CD14-positive monocyte (primary cell): ENCODE results near the gene LAMB2. TPM values are rescaled to one million over a fixed set of nuclear protein-coding genes. Genes with fewer than 3 reads are reported as not detected.
A peak's percentile ranks its signal among the peaks of the same experiment; 100 is the strongest.

Experiments
- DNase-seq, 3 donors: peaks; one replicate each; pipeline ENCODE4 v3.0.0-alpha.2; 2011 to 2022
- H2AFZ ChIP-seq: 2 replicates; pipeline ENCODE4 v1.6.0; 2012; ENCODE audit warnings: mild to moderate bottlenecking, low read depth, low read length, inconsistent platforms; ENCODE audit not compliant: insufficient read depth, poor library complexity, severe bottlenecking
- H3K27ac ChIP-seq, 2 donors: 1 replicate in 1 of 2; 2 replicates in 1 of 2; pipeline ENCODE4 v1.5.1; 2012 to 2013; ENCODE audit warnings: low read length in 2 of 2, control low read depth in 1 of 2, inconsistent platforms in 1 of 2, low read depth in 1 of 2, mild to moderate bottlenecking in 1 of 2
- H3K27me3 ChIP-seq, 2 donors: one replicate each; pipeline versions ENCODE4 v1.6.0 to v1.6.1; 2011 to 2013; ENCODE audit warnings: low read length in 2 of 2; ENCODE audit not compliant: control insufficient read depth in 2 of 2, insufficient read depth in 2 of 2
- H3K36me3 ChIP-seq, 2 donors: replicated peaks in 1 of 2; 1 replicate in 1 of 2; 2 replicates in 1 of 2; pipeline versions ENCODE4 v1.5.1 to v1.6.1; 2012 to 2013; ENCODE audit warnings: low read length in 2 of 2, control low read depth in 1 of 2, inconsistent platforms in 1 of 2, mild to moderate bottlenecking in 1 of 2; ENCODE audit not compliant: insufficient read depth in 2 of 2, control insufficient read depth in 1 of 2
- H3K4me1 ChIP-seq, 2 donors: 1 replicate in 1 of 2; 2 replicates in 1 of 2; pipeline versions ENCODE4 v1.5.1 to v1.6.1; 2012 to 2013; ENCODE audit warnings: low read length in 2 of 2, control low read depth in 1 of 2, inconsistent platforms in 1 of 2, mild to moderate bottlenecking in 1 of 2, moderate library complexity in 1 of 2; ENCODE audit not compliant: insufficient read depth in 2 of 2, control insufficient read depth in 1 of 2
- H3K4me2 ChIP-seq: replicated peaks from 2 replicates; pipeline ENCODE3; 2012; ENCODE audit warnings: low read length, moderate library complexity, mild to moderate bottlenecking; ENCODE audit not compliant: poor library complexity, severe bottlenecking; ENCODE audit errors: extremely low read depth
- H3K4me3 ChIP-seq, 3 experiments: fragments of 200-600 bp in 1 of 3; sonication (generic) in 1 of 3; replicated peaks in 1 of 3; 1 replicate in 2 of 3; 2 replicates in 1 of 3; pipeline ENCODE4 v1.5.1; 2011 to 2013; ENCODE audit warnings: low read length in 3 of 3, mild to moderate bottlenecking in 3 of 3, control low read depth in 2 of 3, low read depth in 2 of 3, inconsistent platforms in 1 of 3, moderate library complexity in 1 of 3
- H3K79me2 ChIP-seq: 2 replicates; pipeline ENCODE4 v1.6.0; 2012; ENCODE audit warnings: mild to moderate bottlenecking, control low read depth, inconsistent platforms, low read length, moderate library complexity; ENCODE audit not compliant: insufficient read depth
- H3K9ac ChIP-seq: 2 replicates; pipeline ENCODE4 v1.6.0; 2017; ENCODE audit warnings: low read length, mild to moderate bottlenecking; ENCODE audit not compliant: insufficient read depth, poor library complexity, severe bottlenecking
- H3K9me3 ChIP-seq, 2 donors: replicated peaks in 1 of 2; 1 replicate in 1 of 2; 2 replicates in 1 of 2; pipeline versions ENCODE4 v1.5.1 to v1.6.1; 2012 to 2013; ENCODE audit warnings: low read length in 2 of 2, control low read depth in 1 of 2; ENCODE audit not compliant: control insufficient read depth in 1 of 2, insufficient read depth in 1 of 2
- H4K20me1 ChIP-seq: 2 replicates; pipeline ENCODE4 v1.6.0; 2012; ENCODE audit warnings: mild to moderate bottlenecking, low read length, control low read depth, moderate library complexity; ENCODE audit not compliant: insufficient read depth
- H3K27ac Mint-ChIP-seq, 7 donors: one replicate each; pipeline ENCODE4 v1.8.0; 2020; ENCODE audit warnings: mild to moderate bottlenecking in 7 of 7, mixed read lengths in 7 of 7, moderate library complexity in 6 of 7, inconsistent platforms in 2 of 7
- H3K27me3 Mint-ChIP-seq, 3 donors: one replicate each; pipeline ENCODE4 v1.8.0; 2021 to 2022; ENCODE audit warnings: low read depth in 3 of 3, mild to moderate bottlenecking in 3 of 3, mixed read lengths in 3 of 3, moderate library complexity in 3 of 3, inconsistent platforms in 1 of 3
- H3K36me3 Mint-ChIP-seq, 2 donors: one replicate each; pipeline ENCODE4 v1.8.0; 2020; ENCODE audit warnings: mixed read lengths in 2 of 2, inconsistent platforms in 1 of 2, mild to moderate bottlenecking in 1 of 2
- H3K4me1 Mint-ChIP-seq: one replicate; pipeline ENCODE4 v1.8.0; 2020; ENCODE audit warnings: mild to moderate bottlenecking, mixed read lengths
- H3K4me3 Mint-ChIP-seq, 2 donors: one replicate each; pipeline ENCODE4 v1.8.0; 2020; ENCODE audit warnings: mild to moderate bottlenecking in 2 of 2, mixed read lengths in 2 of 2, moderate library complexity in 1 of 2
- H3K9me3 Mint-ChIP-seq, 7 donors: one replicate each; pipeline ENCODE4 v1.8.0; 2020 to 2022; ENCODE audit warnings: mixed read lengths in 7 of 7, mild to moderate bottlenecking in 6 of 7, moderate library complexity in 6 of 7, inconsistent platforms in 2 of 7
- WGBS: methylation state at CpG from one replicate; pipeline ENCODE4 v1.1.5; 2013; ENCODE audit warnings: missing lambda C conversion rate; ENCODE audit not compliant: insufficient coverage; 5-methylcytosine and 5-hydroxymethylcytosine counted together
- intact Hi-C, 2 donors: fragments of 100-400 bp; cut with micrococcal nuclease; formaldehyde crosslinking; loops; one replicate each; pipeline versions ENCODE4 v1.15.0 to v1.15.1; 2023
- polyA plus RNA-seq, 3 donors: library from polyadenylated mRNA; depleted of rRNA in 1 of 3; unstranded in 2 of 3; stranded (reverse) in 1 of 3; fragments of 300-500 nt in 2 of 3; fragments of >200 nt in 1 of 3; fragmentation: Illumina TruSeq in 2 of 3; gene quantifications; 1 replicate in 2 of 3; 2 replicates in 1 of 3; pipeline ENCODE4 v1.2.3, GENCODE V29; 2012 to 2021
- TF ChIP-seq, protein P1 (sequence below): fragments of 200-600 bp; IDR thresholded peaks from one replicate; pipeline ENCODE4 v1.8.0; 2022; ENCODE audit warnings: antibody characterized with exemption, mild to moderate bottlenecking

Gene LAMB2
- polyA plus RNA-seq, 3 donors: 4.0 to 59.3 (median 7.6) TPM

- intact Hi-C loops: loop anchor here (5.0 to 10.0 kb wide), 2 partner anchors 163 to 171 kb away; partner anchors contain the start of gene P4HTM (in 1 of the 2)
- peaks cover 8% of the 10 kb centered on the region for H3K79me2 ChIP-seq
- peaks cover 18% of the 10 kb centered on the region for H4K20me1 ChIP-seq
- peaks cover 4 to 14% of the 10 kb centered on the region in 2 donors for H3K36me3 ChIP-seq
- no peak overlapping the region for H3K27ac ChIP-seq
- no peak overlapping the region for H3K4me3 ChIP-seq
- DNase-seq: peak; percentile 33 to 49 (median 44)
- Mint-ChIP-seq H3K9me3 (no peaks in the 10 kb centered on the region), H3K36me3 (peaks cover 10 to 23% of the 10 kb centered on the region in 2 donors), H3K4me1 (peaks cover 12% of the 10 kb centered on the region), H3K27ac (peak overlapping the region in 1 of 7 donors; percentile 21), H3K4me3 (no peak overlapping the region), H3K27me3 (peaks cover 0 to 4% (median 3%) of the 10 kb centered on the region in 3 donors)
- H3K9me3 ChIP-seq: no peaks in the 10 kb centered on the region
- H3K4me1 ChIP-seq: peaks cover 10 to 18% of the 10 kb centered on the region in 2 donors
- no CpG with 5 or more reads among the region's 5 CpGs for WGBS
- no peak overlapping the region for H2AFZ ChIP-seq
- TF ChIP-seq, protein P1, sequence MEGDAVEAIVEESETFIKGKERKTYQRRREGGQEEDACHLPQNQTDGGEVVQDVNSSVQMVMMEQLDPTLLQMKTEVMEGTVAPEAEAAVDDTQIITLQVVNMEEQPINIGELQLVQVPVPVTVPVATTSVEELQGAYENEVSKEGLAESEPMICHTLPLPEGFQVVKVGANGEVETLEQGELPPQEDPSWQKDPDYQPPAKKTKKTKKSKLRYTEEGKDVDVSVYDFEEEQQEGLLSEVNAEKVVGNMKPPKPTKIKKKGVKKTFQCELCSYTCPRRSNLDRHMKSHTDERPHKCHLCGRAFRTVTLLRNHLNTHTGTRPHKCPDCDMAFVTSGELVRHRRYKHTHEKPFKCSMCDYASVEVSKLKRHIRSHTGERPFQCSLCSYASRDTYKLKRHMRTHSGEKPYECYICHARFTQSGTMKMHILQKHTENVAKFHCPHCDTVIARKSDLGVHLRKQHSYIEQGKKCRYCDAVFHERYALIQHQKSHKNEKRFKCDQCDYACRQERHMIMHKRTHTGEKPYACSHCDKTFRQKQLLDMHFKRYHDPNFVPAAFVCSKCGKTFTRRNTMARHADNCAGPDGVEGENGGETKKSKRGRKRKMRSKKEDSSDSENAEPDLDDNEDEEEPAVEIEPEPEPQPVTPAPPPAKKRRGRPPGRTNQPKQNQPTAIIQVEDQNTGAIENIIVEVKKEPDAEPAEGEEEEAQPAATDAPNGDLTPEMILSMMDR: peak; percentile 66
- H3K27me3 ChIP-seq: no peaks in the 10 kb centered on the region
- H3K9ac ChIP-seq: no peak overlapping the region
- no peak overlapping the region for H3K4me2 ChIP-seq
Observed at GRCh38 chr3:49158103-49158709, 25.4 kb upstream of the LAMB2 start.

DNA sequence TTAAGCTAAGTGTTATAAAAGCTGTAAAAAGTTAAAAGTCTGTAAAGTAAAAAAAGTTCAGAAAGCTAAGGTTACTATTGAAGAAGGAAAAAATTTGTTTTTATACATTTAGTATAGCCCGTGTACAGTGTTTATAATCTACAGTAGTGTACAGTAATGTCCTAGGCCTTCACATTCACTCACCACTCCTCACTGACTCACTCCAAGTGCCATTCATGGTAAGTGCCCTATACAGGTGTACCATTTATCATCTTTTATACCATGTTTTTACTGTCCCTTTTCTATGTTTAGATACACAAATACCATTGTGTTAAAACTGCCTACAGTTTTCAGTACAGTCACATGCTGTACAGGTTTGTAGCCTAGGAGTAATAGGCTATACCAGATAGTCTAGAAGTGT, 24.4 kb upstream of the LAMB2 start:
- peaks cover 8% of the 10 kb centered on the region for H3K79me2 ChIP-seq
- H3K27me3 ChIP-seq: no peaks in the 10 kb centered on the region
- peaks cover 10% of the 10 kb centered on the region for H3K4me1 Mint-ChIP-seq
- TF ChIP-seq, protein P1: no peak
- no CpG with 5 or more reads among the region's 1 CpG for WGBS
- H3K27me3 Mint-ChIP-seq: peaks cover 0 to 5% (median 3%) of the 10 kb centered on the region in 3 donors
- no peak overlapping the region for H3K4me3 ChIP-seq
- intact Hi-C loops: loop anchor here (5.0 to 10.0 kb wide), 2 partner anchors 162 to 170 kb away; partner anchors contain the start of gene P4HTM (in 1 of the 2)
- H3K9me3 Mint-ChIP-seq: no peaks in the 10 kb centered on the region
- DNase-seq: no peak
- H3K27ac ChIP-seq: no peak overlapping the region
- H3K27ac Mint-ChIP-seq: no peak overlapping the region
- peaks cover 7 to 16% of the 10 kb centered on the region in 2 donors for H3K36me3 Mint-ChIP-seq
- H3K4me3 Mint-ChIP-seq: no peak overlapping the region
- H2AFZ ChIP-seq: no peak overlapping the region
- H4K20me1 ChIP-seq: peaks cover 12% of the 10 kb centered on the region
- H3K36me3 ChIP-seq: peaks cover 0 to 8% of the 10 kb centered on the region in 2 donors
- H3K9me3 ChIP-seq: no peaks in the 10 kb centered on the region
- H3K9ac ChIP-seq: no peak overlapping the region
- H3K4me1 ChIP-seq: peaks cover 7 to 10% of the 10 kb centered on the region in 2 donors
- no peak overlapping the region for H3K4me2 ChIP-seq
